SK-N-SH treated with all-trans-retinoic acid at 6 μM for 48 hours (cell line): ENCODE measurements around the gene ERAL1.

Experiments
- ATAC-seq: fragments of 200-7000 bp; cut with Tn5 transposase; 3 replicates; pipeline ENCODE4 v1.9.1; 2020; ENCODE audit warnings: mild to moderate bottlenecking, moderate library complexity
- ARNTL ChIP-seq: fragments of 450-650 bp; formaldehyde crosslinking; IDR thresholded peaks from 2 replicates; pipeline ENCODE4 v1.5.0; 2020; ENCODE audit warnings: low read depth, mild to moderate bottlenecking, moderate library complexity, borderline replicate concordance
- BACH2 ChIP-seq: fragments of 250-450 bp; sonication (Bioruptor Pico); IDR thresholded peaks from 2 replicates; pipeline ENCODE4 v1.9.0; 2021; ENCODE audit warnings: mild to moderate bottlenecking, borderline replicate concordance
- CREB5 ChIP-seq: fragments of 250-450 bp; sonication (Bioruptor Pico); IDR thresholded peaks from 2 replicates; pipeline ENCODE4 v1.5.1; 2020; ENCODE audit warnings: low read depth, mild to moderate bottlenecking, moderate library complexity
- CSDC2 ChIP-seq: fragments of 250-450 bp; sonication (Bioruptor Pico); IDR thresholded peaks from 2 replicates; pipeline ENCODE4 v1.5.0; 2020; ENCODE audit warnings: mild to moderate bottlenecking, moderate library complexity
- CSRNP3 ChIP-seq: fragments of 250-450 bp; sonication (Bioruptor Pico); IDR thresholded peaks from 2 replicates; pipeline ENCODE4 v1.5.1; 2021; ENCODE audit warnings: mild to moderate bottlenecking, moderate library complexity
- ESRRG ChIP-seq: fragments of 250-450 bp; sonication (Bioruptor Pico); IDR thresholded peaks from 2 replicates; pipeline ENCODE4 v1.6.1; 2021; ENCODE audit warnings: mild to moderate bottlenecking
- GLIS3 ChIP-seq: fragments of 250-450 bp; sonication (Bioruptor Pico); IDR thresholded peaks from 2 replicates; pipeline ENCODE4 v1.5.0; 2020; ENCODE audit warnings: mild to moderate bottlenecking, moderate library complexity
- ISL1 ChIP-seq: fragments of 250-450 bp; sonication (Bioruptor Pico); IDR thresholded peaks from 2 replicates; pipeline ENCODE4 v2.1.2; 2022; ENCODE audit warnings: mild to moderate bottlenecking, moderate library complexity
- OSR1 ChIP-seq: fragments of 250-450 bp; sonication (Bioruptor Pico); IDR thresholded peaks from 2 replicates; pipeline ENCODE4 v1.8.0; 2022; ENCODE audit warnings: moderate library complexity, mild to moderate bottlenecking, inconsistent platforms
- PATZ1 ChIP-seq: fragments of 250-450 bp; sonication (Bioruptor Pico); IDR thresholded peaks from 2 replicates; pipeline ENCODE4 v1.8.0; 2020; ENCODE audit warnings: mild to moderate bottlenecking, moderate library complexity, borderline replicate concordance
- POU6F1 ChIP-seq: fragments of 250-450 bp; sonication (Bioruptor Pico); IDR thresholded peaks from 2 replicates; pipeline ENCODE4 v1.8.0; 2021; ENCODE audit warnings: low read depth, mild to moderate bottlenecking, moderate library complexity, borderline replicate concordance
- PPARA ChIP-seq: fragments of 250-450 bp; sonication (Bioruptor Pico); IDR thresholded peaks from 2 replicates; pipeline ENCODE4 v1.5.0; 2020; ENCODE audit warnings: mild to moderate bottlenecking, borderline replicate concordance
- RARB ChIP-seq: fragments of 250-450 bp; sonication (Bioruptor Pico); IDR thresholded peaks from 2 replicates; pipeline ENCODE4 v1.8.0; 2021; ENCODE audit warnings: mild to moderate bottlenecking, moderate library complexity
- SNAI2 ChIP-seq: fragments of 250-450 bp; sonication (Bioruptor Pico); IDR thresholded peaks from 2 replicates; pipeline ENCODE4 v1.5.0; 2020; ENCODE audit warnings: mild to moderate bottlenecking, moderate library complexity
- TCF4 ChIP-seq: fragments of 250-450 bp; sonication (Bioruptor Pico); IDR thresholded peaks from 2 replicates; pipeline ENCODE4 v1.8.0; 2021; ENCODE audit warnings: mild to moderate bottlenecking, moderate library complexity, borderline replicate concordance
- TOX ChIP-seq: fragments of 250-450 bp; sonication (Bioruptor Pico); IDR thresholded peaks from 2 replicates; pipeline ENCODE4 v1.8.0; 2021; ENCODE audit warnings: mild to moderate bottlenecking, moderate library complexity, borderline replicate concordance
- TSHZ2 ChIP-seq: fragments of 250-450 bp; sonication (Bioruptor Pico); IDR thresholded peaks from 2 replicates; pipeline ENCODE4 v1.5.0; 2020; ENCODE audit warnings: mild to moderate bottlenecking, moderate library complexity
- ZFP3 ChIP-seq: fragments of 250-450 bp; sonication (Bioruptor Pico); IDR thresholded peaks from 2 replicates; pipeline ENCODE4 v1.5.0; 2020; ENCODE audit warnings: mild to moderate bottlenecking, moderate library complexity
- ZFP30 ChIP-seq: fragments of 450-650 bp; formaldehyde crosslinking; IDR thresholded peaks from 2 replicates; pipeline ENCODE4 v1.5.0; 2022; ENCODE audit warnings: mild to moderate bottlenecking, moderate library complexity
- ZNF565 ChIP-seq: fragments of 450-650 bp; formaldehyde crosslinking; conservative IDR thresholded peaks from 2 replicates; pipeline ENCODE4 v1.5.0; 2020; ENCODE audit warnings: low read depth, mild to moderate bottlenecking, moderate library complexity
- ZNF70 ChIP-seq: fragments of 450-650 bp; formaldehyde crosslinking; IDR thresholded peaks from 2 replicates; pipeline ENCODE4 v1.5.0; 2020; ENCODE audit warnings: mild to moderate bottlenecking, moderate library complexity
- ZNF8 ChIP-seq: fragments of 450-650 bp; formaldehyde crosslinking; IDR thresholded peaks from 2 replicates; pipeline ENCODE4 v1.5.0; 2020; ENCODE audit warnings: mild to moderate bottlenecking, moderate library complexity

ERAL1 gene

GRCh38 chr17:28867276-28867675, 12.5 kb downstream of the ERAL1 start:
- TF ChIP-seq ISL1 (CRISPR knock-in tag) (no peak), TSHZ2 (CRISPR knock-in tag) (no peak), PATZ1 (CRISPR knock-in tag) (no peak), TCF4 (CRISPR knock-in tag) (no peak), CREB5 (no peak), ARNTL (CRISPR knock-in tag) (no peak), TOX (no peak), OSR1 (CRISPR knock-in tag) (no peak), ZNF70 (no peak), CSDC2 (no peak), SNAI2 (CRISPR knock-in tag) (no peak), BACH2 (CRISPR knock-in tag) (no peak), ZNF565 (CRISPR knock-in tag) (no peak), POU6F1 (CRISPR knock-in tag) (no peak), ZFP3 (no peak), GLIS3 (CRISPR knock-in tag) (no peak), CSRNP3 (CRISPR knock-in tag) (no peak), ZNF8 (no peak), ESRRG (CRISPR knock-in tag) (no peak)
- ATAC-seq: no peak

- no peak for ATAC-seq
- TF ChIP-seq CSDC2 (no peak), ZNF8 (no peak), TSHZ2 (CRISPR knock-in tag) (no peak), POU6F1 (CRISPR knock-in tag) (no peak), RARB (CRISPR knock-in tag) (no peak), ARNTL (CRISPR knock-in tag) (no peak), GLIS3 (CRISPR knock-in tag) (no peak), PPARA (CRISPR knock-in tag) (no peak), ZNF70 (no peak), ESRRG (CRISPR knock-in tag) (no peak), BACH2 (CRISPR knock-in tag) (no peak), OSR1 (CRISPR knock-in tag) (no peak), ZFP30 (no peak), TOX (no peak), CREB5 (no peak), SNAI2 (CRISPR knock-in tag) (no peak)
Measured at GRCh38 chr17:28871056-28871579, 16.3 kb downstream of the ERAL1 start.
